Smooth muscle cell (in vitro differentiated cells): ENCODE data around the gene C1QB. TPM values are rescaled to one million over a fixed set of nuclear protein-coding genes. Genes with fewer than 3 reads are reported as not detected.
"Not testable (repeated sequence)": the region's sequence is repeated elsewhere in the genome, so short reads cannot be mapped to it uniquely, and the experiment has no call there.

ENCODE experiments used
- DNase-seq: peaks from one replicate; lab custom pipeline; 2025; ENCODE audit not compliant: unreplicated experiment; lab: John Stamatoyannopoulos, UW
- H2AFZ ChIP-seq: fragments of 200-600 bp; sonication (generic); 2 replicates; pipeline ENCODE4 v1.6.0; 2016; ENCODE audit warnings: antibody characterized with exemption, low read depth, mild to moderate bottlenecking
- H3F3A ChIP-seq: fragments of 200-600 bp; sonication (generic); 2 replicates; pipeline ENCODE4 v1.6.0; 2017; ENCODE audit warnings: antibody characterized with exemption, low read depth
- H3K27ac ChIP-seq: fragments of 200-600 bp; sonication (generic); 2 replicates; pipeline ENCODE4 v1.5.1; 2016; ENCODE audit warnings: low read depth, mild to moderate bottlenecking
- H3K27me3 ChIP-seq: fragments of 200-600 bp; sonication (generic); 2 replicates; pipeline ENCODE4 v1.6.1; 2016; ENCODE audit warnings: low read depth, mild to moderate bottlenecking
- H3K36me3 ChIP-seq: fragments of 200-600 bp; sonication (generic); 2 replicates; pipeline ENCODE4 v1.5.1; 2016; ENCODE audit warnings: low read depth
- H3K4me1 ChIP-seq: fragments of 200-600 bp; sonication (generic); 2 replicates; pipeline ENCODE4 v1.5.1; 2016; ENCODE audit warnings: low read depth
- H3K4me2 ChIP-seq: fragments of 200-600 bp; sonication (generic); 2 replicates; pipeline ENCODE4 v1.6.0; 2016; ENCODE audit warnings: mild to moderate bottlenecking
- H3K4me3 ChIP-seq: fragments of 200-600 bp; sonication (generic); 2 replicates; pipeline ENCODE4 v1.5.1; 2016; ENCODE audit warnings: mild to moderate bottlenecking
- H3K79me2 ChIP-seq: fragments of 200-600 bp; sonication (generic); 2 replicates; pipeline ENCODE4 v1.6.0; 2016; ENCODE audit warnings: low read depth, mild to moderate bottlenecking
- H3K9ac ChIP-seq: fragments of 200-600 bp; sonication (generic); 2 replicates; pipeline ENCODE4 v1.6.0; 2016; ENCODE audit warnings: low read depth
- H3K9me3 ChIP-seq: fragments of 200-600 bp; sonication (generic); replicated peaks from 2 replicates; pipeline ENCODE4 v1.5.1; 2016; ENCODE audit warnings: low read depth
- H4K20me1 ChIP-seq: fragments of 200-600 bp; sonication (generic); 2 replicates; pipeline ENCODE4 v1.6.0; 2016; ENCODE audit warnings: low read depth
- WGBS: methylation state at CpG from one replicate; pipeline ENCODE4 v1.1.7; 2016; ENCODE audit warnings: low lambda C conversion rate; 5-methylcytosine and 5-hydroxymethylcytosine counted together
- polyA plus RNA-seq: library from polyadenylated mRNA; unstranded; fragments of >200 nt; fragmentation: Nextera tagmentation; extraction: Ambion mirVana; gene quantifications from 2 replicates; pipeline ENCODE4 v1.2.1, GENCODE V29; 2016
- total RNA-seq: library from RNA; depleted of rRNA; stranded (reverse); fragments of >200 nt; gene quantifications from 2 replicates; pipeline ENCODE4 v1.2.3, GENCODE V29; 2014
- TF ChIP-seq, protein P1 (sequence below): fragments of 200-600 bp; sonication (generic); IDR thresholded peaks from 2 replicates; pipeline ENCODE4 v1.5.1; 2017; ENCODE audit warnings: borderline replicate concordance, mild to moderate bottlenecking, antibody characterized with exemption; ENCODE audit not compliant: insufficient read depth, poor library complexity, severe bottlenecking

Gene C1QB
- total and polyA plus RNA-seq, 2 experiments from 2014 or later, result not detected

DNA sequence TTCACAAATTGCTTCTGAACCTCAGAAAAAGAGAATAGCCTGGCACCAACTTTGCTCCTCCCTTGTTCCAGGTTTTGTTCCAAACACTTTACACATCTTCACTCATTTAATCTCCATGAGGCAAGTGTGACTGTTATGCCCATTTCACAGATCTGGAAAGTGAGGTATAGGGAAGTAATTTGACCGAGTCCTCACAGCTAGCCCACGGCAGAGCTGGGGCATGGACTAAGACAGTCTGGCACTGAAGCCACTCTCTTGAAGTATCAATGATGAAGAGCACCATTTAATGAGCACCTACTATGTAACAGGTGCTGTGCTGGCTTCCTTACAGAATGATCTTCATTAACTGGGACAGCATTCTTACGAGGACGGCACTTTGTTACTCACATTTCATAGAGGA is 19.0 kb downstream of the C1QB start:
- TF ChIP-seq, protein P1, sequence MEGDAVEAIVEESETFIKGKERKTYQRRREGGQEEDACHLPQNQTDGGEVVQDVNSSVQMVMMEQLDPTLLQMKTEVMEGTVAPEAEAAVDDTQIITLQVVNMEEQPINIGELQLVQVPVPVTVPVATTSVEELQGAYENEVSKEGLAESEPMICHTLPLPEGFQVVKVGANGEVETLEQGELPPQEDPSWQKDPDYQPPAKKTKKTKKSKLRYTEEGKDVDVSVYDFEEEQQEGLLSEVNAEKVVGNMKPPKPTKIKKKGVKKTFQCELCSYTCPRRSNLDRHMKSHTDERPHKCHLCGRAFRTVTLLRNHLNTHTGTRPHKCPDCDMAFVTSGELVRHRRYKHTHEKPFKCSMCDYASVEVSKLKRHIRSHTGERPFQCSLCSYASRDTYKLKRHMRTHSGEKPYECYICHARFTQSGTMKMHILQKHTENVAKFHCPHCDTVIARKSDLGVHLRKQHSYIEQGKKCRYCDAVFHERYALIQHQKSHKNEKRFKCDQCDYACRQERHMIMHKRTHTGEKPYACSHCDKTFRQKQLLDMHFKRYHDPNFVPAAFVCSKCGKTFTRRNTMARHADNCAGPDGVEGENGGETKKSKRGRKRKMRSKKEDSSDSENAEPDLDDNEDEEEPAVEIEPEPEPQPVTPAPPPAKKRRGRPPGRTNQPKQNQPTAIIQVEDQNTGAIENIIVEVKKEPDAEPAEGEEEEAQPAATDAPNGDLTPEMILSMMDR, result no peak
- Histone ChIP-seq H3F3A (no peaks in the 10 kb centered on the region), H3K79me2 (no peaks in the 10 kb centered on the region), H3K4me1 (peaks cover 14% of the 10 kb centered on the region), H3K27me3 (peaks cover 58% of the 10 kb centered on the region), H3K36me3 (no peaks in the 10 kb centered on the region), H3K4me3 (no peak overlapping the region), H4K20me1 (no peaks in the 10 kb centered on the region), H3K4me2 (no peak overlapping the region), H3K9ac (no peak overlapping the region), H2AFZ (no peak overlapping the region), H3K27ac (no peak overlapping the region), H3K9me3 (no peaks in the 10 kb centered on the region)
- 81% methylated on average over 4 of the region's 4 CpGs for WGBS
- DNase-seq, result no peak

DNA sequence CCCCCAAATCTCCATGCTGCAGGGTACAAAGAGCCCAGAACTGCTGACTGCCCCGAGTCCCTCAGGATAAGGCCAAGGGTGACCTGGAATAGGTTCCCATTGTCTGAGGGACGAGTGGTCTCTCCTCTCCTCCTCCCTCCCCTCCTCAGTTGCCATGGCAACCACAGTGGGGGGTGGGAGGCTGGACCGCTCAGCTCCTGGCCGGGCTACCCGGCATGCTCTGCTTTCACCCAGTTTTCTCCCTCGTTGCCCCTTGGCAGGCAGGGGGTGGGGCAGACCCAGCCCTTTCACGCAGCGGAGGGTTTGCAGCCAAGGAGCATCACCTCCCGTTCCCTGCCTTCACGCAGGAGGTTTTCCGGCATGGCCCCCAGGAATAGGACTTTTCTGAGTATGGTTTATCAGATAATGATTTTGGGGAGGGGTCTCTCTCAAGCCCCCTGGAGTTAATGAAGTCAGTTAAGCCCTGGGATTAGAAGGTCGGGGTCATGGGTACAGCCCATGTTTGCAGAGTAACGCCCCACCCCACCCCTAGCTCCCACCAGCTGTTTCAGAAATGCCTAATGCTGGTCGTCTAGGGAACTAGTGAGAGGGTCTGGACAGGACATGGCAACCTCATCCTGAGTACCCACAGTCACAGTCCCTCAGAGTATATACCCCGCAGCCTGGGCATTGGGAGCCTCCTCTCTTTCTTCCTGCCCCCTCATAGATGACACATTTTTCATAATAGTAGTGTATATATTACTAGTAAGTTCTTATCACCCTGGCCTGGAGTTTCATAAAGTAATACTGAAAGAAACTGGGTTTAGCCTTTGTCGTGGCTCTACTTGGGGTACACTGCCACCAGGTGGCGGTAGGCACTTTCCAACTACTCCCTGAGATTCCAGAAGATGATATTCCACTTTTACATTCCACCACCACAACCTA is 20.7 kb downstream of the C1QB start:
- WGBS, result 53% methylated on average over 17 of the region's 17 CpGs
- Histone ChIP-seq H3K4me1 (peaks cover 23% of the 10 kb centered on the region), H3K79me2 (no peaks in the 10 kb centered on the region), H3F3A (no peaks in the 10 kb centered on the region), H3K9ac (no peak overlapping the region), H3K4me2 (no peak overlapping the region), H3K36me3 (no peaks in the 10 kb centered on the region), H3K27me3 (peaks cover 41% of the 10 kb centered on the region), H4K20me1 (no peaks in the 10 kb centered on the region), H3K9me3 (no peaks in the 10 kb centered on the region), H3K27ac (no peak overlapping the region), H3K4me3 (no peak overlapping the region), H2AFZ (no peak overlapping the region)
- TF ChIP-seq, protein P1, result peak; percentile 74
- DNase-seq, result no peak

DNA sequence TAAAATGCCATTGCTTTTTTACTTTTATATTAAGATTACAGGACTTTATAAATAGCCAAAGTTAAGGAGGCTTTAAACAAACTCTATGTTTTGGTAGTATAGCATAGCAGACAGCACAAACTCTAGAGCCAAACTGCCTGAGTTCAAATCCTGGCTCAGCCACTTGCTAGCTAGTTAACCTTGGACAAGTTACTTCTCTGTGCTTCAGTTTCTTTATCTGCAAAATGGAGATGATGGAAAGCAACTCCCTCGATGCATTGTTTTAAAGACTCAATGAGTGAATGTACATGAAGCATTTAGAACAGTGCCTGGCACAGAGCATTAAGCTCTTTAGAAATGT is 21.3 kb downstream of the C1QB start:
- peaks cover 37% of the 10 kb centered on the region for H3K27me3 ChIP-seq
- H3K9me3 ChIP-seq, result no peaks in the 10 kb centered on the region
- no peak overlapping the region for H3K9ac ChIP-seq
- H3K4me3 ChIP-seq, result no peak overlapping the region
- H3K4me2 ChIP-seq, result no peak overlapping the region
- WGBS, result 38% methylated on average over 1 of the region's 1 CpG
- TF ChIP-seq, protein P1, result no peak
- no peaks in the 10 kb centered on the region for H3F3A ChIP-seq
- no peaks in the 10 kb centered on the region for H4K20me1 ChIP-seq
- H2AFZ ChIP-seq, result no peak overlapping the region
- no peaks in the 10 kb centered on the region for H3K79me2 ChIP-seq
- no peak overlapping the region for H3K27ac ChIP-seq
- H3K4me1 ChIP-seq, result peaks cover 23% of the 10 kb centered on the region
- DNase-seq, result no peak
- no peaks in the 10 kb centered on the region for H3K36me3 ChIP-seq

DNA sequence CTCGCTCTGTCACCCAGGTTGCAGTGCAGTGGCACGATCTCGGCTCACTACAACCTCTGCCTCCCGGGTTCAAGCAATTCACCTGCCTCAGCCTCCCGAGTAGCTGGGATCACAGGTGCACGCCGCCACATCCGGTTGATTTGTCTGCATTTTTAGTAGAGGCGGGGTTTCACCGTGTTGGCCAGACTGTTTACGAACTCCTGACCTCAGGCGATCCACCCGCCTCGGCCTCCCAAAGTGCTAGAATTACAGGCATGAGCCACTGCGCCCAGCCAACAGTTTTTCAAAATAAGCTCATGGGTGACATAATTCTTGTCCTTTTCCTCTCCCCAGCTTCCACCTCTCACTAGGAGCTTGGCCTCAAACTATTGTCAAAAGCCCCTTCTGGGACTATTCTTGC is 23.1 kb downstream of the C1QB start:
- H3K4me3 ChIP-seq, H3F3A ChIP-seq, H3K79me2 ChIP-seq, H3K4me2 ChIP-seq, H3K9ac ChIP-seq, H3K36me3 ChIP-seq, H4K20me1 ChIP-seq, H2AFZ ChIP-seq, H3K9me3 ChIP-seq, DNase-seq, H3K27ac ChIP-seq: not testable (repeated sequence)
- H3K4me1 ChIP-seq, result peaks cover 23% of the 10 kb centered on the region
- H3K27me3 ChIP-seq, result peaks cover 24% of the 10 kb centered on the region
- 89% methylated on average over 15 of the region's 15 CpGs for WGBS
